HepG2 (cell line): ENCODE data around the gene NRSN2. TPM values are rescaled to one million over a fixed set of nuclear protein-coding genes. Genes with fewer than 3 reads are reported as not detected.

Experiments
- HNRNPK ChIP-seq: fragments of 200-400 bp; formaldehyde crosslinking; IDR thresholded peaks from 2 replicates; pipeline ENCODE4 v1.6.1; 2018; ENCODE audit warnings: low read length, low read depth, moderate library complexity, mild to moderate bottlenecking; ENCODE audit not compliant: poor library complexity, severe bottlenecking
- NFYB ChIP-seq: sonication (generic); formaldehyde crosslinking; IDR thresholded peaks from 2 replicates; pipeline ENCODE4 v1.4.0; 2020; ENCODE audit warnings: missing genetic modification reagents
- ZKSCAN5 ChIP-seq: sonication (generic); formaldehyde crosslinking; IDR thresholded peaks from 2 replicates; pipeline ENCODE4 v1.5.1; 2020; ENCODE audit warnings: mild to moderate bottlenecking, missing genetic modification reagents
- ZNF160 ChIP-seq: sonication (generic); formaldehyde crosslinking; IDR thresholded peaks from 2 replicates; pipeline ENCODE4 v1.8.0; 2022; ENCODE audit warnings: mild to moderate bottlenecking, inconsistent platforms, missing genetic modification reagents
- polyA plus RNA-seq, 8 experiments: library from polyadenylated mRNA; depleted of rRNA in 3 of 8; stranded (reverse) in 7 of 8; unstranded in 1 of 8; fragments of >200 nt; fragmentation: Illumina TruSeq in 4 of 8; extraction: Trizol in 4 of 8; gene quantifications; 2 replicates each; pipeline versions ENCODE4 v1.2.1 to v1.2.3, GENCODE V29; 2011 to 2016; ENCODE audit warnings: low read depth in 4 of 8, missing spikeins in 1 of 8, mixed read lengths in 1 of 8; ENCODE audit not compliant: insufficient read depth in 1 of 8
- total RNA-seq, 5 experiments: library from RNA; depleted of rRNA; stranded (reverse); fragments of >200 nt; fragmentation: Illumina TruSeq; extraction: Trizol; gene quantifications; 2 replicates each; pipeline ENCODE4 v1.2.3, GENCODE V29; 2016; ENCODE audit warnings: low read depth in 1 of 5
- TF ChIP-seq, protein P1 (sequence below), 2 experiments: fragments of 450-650 bp in 1 of 2; sonication (generic) in 1 of 2; formaldehyde crosslinking in 1 of 2; IDR thresholded peaks; 2 replicates each; pipeline versions ENCODE4 v1.6.1 to v1.8.0; 2016 to 2022; ENCODE audit warnings: antibody characterized with exemption in 1 of 2, mild to moderate bottlenecking in 1 of 2, missing genetic modification reagents in 1 of 2
- TF ChIP-seq, protein P2 (sequence below): sonication (generic); formaldehyde crosslinking; IDR thresholded peaks from 2 replicates; pipeline ENCODE4 v1.9.0; 2021; ENCODE audit warnings: mild to moderate bottlenecking, missing genetic modification reagents
- TF ChIP-seq, protein P3 (sequence below): sonication (generic); formaldehyde crosslinking; IDR thresholded peaks from 2 replicates; pipeline ENCODE4 v1.5.1; 2020; ENCODE audit warnings: missing genetic modification reagents, mild to moderate bottlenecking, borderline replicate concordance
- TF ChIP-seq, protein P4 (sequence below): sonication (generic); formaldehyde crosslinking; IDR thresholded peaks from 2 replicates; pipeline ENCODE4 v1.4.0; 2020; ENCODE audit warnings: mild to moderate bottlenecking, missing genetic modification reagents

NRSN2 gene
- total and polyA plus RNA-seq, 2 of the 13 experiments (the other 11 are each of a cell fraction or from before 2014, with no cell fraction given): 32.3 to 49.4 TPM

DNA sequence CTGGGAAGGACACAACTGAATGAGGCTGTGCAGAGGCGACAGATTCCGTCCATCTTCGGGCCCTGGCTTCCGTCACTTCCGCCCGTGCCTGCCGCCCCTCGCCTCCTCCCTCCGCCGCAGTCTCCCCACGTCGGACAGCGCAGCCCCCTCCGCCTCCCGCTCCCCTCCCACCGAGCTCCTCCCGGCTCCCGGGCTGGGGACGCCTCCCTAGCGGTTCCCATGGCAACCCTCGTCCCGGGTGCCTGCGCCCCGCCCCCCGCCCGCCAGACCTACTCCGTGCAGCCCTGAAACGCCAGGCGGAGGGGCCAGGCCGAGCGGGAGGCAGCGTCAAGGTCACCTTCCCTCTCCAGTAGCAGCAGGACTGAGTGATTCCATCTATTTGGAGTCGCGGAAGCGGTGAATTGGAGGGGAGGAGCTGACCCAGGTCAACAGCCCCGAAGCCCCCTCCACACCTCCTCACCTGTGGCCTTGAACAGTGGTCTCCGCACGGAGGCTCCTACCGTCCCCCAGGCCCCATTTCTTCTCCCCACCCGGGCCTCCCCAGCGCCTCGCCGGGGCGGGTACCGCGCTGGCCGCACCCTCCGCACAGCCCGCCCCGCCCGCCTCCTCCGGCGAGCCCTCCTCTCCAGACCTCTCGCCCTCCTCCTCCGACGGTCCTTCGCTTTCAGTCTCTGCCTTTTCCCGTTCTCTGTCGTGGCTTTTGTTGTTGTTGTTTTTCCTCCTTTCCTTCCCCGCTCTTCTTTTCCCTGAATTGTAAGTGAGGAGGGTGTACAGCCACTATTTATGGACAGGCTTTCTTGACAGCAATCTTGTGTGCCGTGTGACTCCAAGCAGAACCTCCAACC lies 951 bp downstream of the NRSN2 start (continued):
- TF ChIP-seq, protein P1, sequence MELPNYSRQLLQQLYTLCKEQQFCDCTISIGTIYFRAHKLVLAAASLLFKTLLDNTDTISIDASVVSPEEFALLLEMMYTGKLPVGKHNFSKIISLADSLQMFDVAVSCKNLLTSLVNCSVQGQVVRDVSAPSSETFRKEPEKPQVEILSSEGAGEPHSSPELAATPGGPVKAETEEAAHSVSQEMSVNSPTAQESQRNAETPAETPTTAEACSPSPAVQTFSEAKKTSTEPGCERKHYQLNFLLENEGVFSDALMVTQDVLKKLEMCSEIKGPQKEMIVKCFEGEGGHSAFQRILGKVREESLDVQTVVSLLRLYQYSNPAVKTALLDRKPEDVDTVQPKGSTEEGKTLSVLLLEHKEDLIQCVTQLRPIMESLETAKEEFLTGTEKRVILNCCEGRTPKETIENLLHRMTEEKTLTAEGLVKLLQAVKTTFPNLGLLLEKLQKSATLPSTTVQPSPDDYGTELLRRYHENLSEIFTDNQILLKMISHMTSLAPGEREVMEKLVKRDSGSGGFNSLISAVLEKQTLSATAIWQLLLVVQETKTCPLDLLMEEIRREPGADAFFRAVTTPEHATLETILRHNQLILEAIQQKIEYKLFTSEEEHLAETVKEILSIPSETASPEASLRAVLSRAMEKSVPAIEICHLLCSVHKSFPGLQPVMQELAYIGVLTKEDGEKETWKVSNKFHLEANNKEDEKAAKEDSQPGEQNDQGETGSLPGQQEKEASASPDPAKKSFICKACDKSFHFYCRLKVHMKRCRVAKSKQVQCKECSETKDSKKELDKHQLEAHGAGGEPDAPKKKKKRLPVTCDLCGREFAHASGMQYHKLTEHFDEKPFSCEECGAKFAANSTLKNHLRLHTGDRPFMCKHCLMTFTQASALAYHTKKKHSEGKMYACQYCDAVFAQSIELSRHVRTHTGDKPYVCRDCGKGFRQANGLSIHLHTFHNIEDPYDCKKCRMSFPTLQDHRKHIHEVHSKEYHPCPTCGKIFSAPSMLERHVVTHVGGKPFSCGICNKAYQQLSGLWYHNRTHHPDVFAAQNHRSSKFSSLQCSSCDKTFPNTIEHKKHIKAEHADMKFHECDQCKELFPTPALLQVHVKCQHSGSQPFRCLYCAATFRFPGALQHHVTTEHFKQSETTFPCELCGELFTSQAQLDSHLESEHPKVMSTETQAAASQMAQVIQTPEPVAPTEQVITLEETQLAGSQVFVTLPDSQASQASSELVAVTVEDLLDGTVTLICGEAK (IDR thresholded peaks at IDR 0.05): peak; percentile 31; the same call in 1 of the 2 replicates
- TF ChIP-seq, protein P1 (CRISPR knock-in tag; IDR thresholded peaks at IDR 0.05): peak; percentile 84
- TF ChIP-seq, protein P2, sequence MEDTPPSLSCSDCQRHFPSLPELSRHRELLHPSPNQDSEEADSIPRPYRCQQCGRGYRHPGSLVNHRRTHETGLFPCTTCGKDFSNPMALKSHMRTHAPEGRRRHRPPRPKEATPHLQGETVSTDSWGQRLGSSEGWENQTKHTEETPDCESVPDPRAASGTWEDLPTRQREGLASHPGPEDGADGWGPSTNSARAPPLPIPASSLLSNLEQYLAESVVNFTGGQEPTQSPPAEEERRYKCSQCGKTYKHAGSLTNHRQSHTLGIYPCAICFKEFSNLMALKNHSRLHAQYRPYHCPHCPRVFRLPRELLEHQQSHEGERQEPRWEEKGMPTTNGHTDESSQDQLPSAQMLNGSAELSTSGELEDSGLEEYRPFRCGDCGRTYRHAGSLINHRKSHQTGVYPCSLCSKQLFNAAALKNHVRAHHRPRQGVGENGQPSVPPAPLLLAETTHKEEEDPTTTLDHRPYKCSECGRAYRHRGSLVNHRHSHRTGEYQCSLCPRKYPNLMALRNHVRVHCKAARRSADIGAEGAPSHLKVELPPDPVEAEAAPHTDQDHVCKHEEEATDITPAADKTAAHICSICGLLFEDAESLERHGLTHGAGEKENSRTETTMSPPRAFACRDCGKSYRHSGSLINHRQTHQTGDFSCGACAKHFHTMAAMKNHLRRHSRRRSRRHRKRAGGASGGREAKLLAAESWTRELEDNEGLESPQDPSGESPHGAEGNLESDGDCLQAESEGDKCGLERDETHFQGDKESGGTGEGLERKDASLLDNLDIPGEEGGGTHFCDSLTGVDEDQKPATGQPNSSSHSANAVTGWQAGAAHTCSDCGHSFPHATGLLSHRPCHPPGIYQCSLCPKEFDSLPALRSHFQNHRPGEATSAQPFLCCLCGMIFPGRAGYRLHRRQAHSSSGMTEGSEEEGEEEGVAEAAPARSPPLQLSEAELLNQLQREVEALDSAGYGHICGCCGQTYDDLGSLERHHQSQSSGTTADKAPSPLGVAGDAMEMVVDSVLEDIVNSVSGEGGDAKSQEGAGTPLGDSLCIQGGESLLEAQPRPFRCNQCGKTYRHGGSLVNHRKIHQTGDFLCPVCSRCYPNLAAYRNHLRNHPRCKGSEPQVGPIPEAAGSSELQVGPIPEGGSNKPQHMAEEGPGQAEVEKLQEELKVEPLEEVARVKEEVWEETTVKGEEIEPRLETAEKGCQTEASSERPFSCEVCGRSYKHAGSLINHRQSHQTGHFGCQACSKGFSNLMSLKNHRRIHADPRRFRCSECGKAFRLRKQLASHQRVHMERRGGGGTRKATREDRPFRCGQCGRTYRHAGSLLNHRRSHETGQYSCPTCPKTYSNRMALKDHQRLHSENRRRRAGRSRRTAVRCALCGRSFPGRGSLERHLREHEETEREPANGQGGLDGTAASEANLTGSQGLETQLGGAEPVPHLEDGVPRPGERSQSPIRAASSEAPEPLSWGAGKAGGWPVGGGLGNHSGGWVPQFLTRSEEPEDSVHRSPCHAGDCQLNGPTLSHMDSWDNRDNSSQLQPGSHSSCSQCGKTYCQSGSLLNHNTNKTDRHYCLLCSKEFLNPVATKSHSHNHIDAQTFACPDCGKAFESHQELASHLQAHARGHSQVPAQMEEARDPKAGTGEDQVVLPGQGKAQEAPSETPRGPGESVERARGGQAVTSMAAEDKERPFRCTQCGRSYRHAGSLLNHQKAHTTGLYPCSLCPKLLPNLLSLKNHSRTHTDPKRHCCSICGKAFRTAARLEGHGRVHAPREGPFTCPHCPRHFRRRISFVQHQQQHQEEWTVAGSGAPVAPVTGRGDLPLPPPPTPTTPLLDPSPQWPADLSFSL (CRISPR knock-in tag): no peak; the same call in none of the 2 replicates
- TF ChIP-seq, protein P3, sequence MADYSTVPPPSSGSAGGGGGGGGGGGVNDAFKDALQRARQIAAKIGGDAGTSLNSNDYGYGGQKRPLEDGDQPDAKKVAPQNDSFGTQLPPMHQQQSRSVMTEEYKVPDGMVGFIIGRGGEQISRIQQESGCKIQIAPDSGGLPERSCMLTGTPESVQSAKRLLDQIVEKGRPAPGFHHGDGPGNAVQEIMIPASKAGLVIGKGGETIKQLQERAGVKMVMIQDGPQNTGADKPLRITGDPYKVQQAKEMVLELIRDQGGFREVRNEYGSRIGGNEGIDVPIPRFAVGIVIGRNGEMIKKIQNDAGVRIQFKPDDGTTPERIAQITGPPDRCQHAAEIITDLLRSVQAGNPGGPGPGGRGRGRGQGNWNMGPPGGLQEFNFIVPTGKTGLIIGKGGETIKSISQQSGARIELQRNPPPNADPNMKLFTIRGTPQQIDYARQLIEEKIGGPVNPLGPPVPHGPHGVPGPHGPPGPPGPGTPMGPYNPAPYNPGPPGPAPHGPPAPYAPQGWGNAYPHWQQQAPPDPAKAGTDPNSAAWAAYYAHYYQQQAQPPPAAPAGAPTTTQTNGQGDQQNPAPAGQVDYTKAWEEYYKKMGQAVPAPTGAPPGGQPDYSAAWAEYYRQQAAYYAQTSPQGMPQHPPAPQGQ (CRISPR knock-in tag): 0 out of 2 replicates have a peak, but pooled peaks have one; percentile 31
- TF ChIP-seq HNRNPK (peak; percentile 92), ZNF160 (CRISPR knock-in tag) (peak; percentile 80; the same call in 1 of the 2 replicates), ZKSCAN5 (CRISPR knock-in tag) (no peak), NFYB (peak; percentile 46; the same call in 1 of the 2 replicates)
- TF ChIP-seq, protein P4, sequence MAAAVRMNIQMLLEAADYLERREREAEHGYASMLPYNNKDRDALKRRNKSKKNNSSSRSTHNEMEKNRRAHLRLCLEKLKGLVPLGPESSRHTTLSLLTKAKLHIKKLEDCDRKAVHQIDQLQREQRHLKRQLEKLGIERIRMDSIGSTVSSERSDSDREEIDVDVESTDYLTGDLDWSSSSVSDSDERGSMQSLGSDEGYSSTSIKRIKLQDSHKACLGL (CRISPR knock-in tag): no peak
